ENCODE results near the gene NEURL4.

Gene NEURL4

DNA sequence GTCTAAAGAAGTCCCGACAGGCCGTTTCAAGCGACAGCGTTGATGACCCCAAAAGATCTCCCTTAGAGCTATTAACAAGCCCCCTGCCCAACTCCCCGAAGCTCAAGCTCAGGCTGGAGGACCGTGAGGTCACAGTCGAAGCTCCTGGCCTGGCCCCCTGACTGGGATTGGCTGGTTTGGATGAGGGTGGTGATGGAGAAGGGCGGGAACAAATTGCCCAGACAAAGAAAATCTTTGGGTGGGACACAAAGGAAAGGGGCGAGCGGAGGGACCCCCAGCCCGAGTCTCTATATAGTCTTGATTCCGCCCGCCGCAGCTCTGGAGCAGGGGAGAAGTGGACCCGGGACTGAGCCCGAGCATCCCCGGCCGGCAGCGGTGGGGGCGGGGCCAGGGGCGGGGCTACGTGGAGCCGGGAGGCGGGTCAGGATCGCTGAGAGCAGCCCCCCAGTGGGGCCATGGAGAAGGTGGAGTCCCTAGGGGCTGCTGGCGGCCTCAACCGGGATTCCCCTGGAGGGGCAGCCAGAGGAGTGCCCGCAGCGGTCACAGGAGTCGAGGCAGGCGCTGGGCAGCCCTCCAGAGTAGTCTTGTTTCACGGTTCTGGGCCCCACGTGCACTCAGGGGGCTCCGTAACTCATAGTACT is 982 bp upstream of the NEURL4 start:
- no peaks in the 10 kb centered on the region for H3K9me3 ChIP-seq
- peak; percentile 79 to 89 for DNase-seq
- TF ChIP-seq, protein P1, sequence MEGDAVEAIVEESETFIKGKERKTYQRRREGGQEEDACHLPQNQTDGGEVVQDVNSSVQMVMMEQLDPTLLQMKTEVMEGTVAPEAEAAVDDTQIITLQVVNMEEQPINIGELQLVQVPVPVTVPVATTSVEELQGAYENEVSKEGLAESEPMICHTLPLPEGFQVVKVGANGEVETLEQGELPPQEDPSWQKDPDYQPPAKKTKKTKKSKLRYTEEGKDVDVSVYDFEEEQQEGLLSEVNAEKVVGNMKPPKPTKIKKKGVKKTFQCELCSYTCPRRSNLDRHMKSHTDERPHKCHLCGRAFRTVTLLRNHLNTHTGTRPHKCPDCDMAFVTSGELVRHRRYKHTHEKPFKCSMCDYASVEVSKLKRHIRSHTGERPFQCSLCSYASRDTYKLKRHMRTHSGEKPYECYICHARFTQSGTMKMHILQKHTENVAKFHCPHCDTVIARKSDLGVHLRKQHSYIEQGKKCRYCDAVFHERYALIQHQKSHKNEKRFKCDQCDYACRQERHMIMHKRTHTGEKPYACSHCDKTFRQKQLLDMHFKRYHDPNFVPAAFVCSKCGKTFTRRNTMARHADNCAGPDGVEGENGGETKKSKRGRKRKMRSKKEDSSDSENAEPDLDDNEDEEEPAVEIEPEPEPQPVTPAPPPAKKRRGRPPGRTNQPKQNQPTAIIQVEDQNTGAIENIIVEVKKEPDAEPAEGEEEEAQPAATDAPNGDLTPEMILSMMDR (IDR thresholded peaks at IDR 0.05) = no peak
- H3K27me3 ChIP-seq = peaks cover 0 to 24% of the 10 kb centered on the region in 2 donors
- peaks cover 0 to 27% (median 8%) of the 10 kb centered on the region in 3 donors for H3K36me3 ChIP-seq
- H3K27ac ChIP-seq = peak overlapping the region; percentile 92
- peaks cover 0 to 23% (median 16%) of the 10 kb centered on the region in 4 donors for H3K4me1 ChIP-seq
- H3K4me3 ChIP-seq = peak overlapping the region; percentile 58 to 62
- intact Hi-C loops (cut with DNase I; ENCODE audit: low total_unique reads) = no loop called here

DNA sequence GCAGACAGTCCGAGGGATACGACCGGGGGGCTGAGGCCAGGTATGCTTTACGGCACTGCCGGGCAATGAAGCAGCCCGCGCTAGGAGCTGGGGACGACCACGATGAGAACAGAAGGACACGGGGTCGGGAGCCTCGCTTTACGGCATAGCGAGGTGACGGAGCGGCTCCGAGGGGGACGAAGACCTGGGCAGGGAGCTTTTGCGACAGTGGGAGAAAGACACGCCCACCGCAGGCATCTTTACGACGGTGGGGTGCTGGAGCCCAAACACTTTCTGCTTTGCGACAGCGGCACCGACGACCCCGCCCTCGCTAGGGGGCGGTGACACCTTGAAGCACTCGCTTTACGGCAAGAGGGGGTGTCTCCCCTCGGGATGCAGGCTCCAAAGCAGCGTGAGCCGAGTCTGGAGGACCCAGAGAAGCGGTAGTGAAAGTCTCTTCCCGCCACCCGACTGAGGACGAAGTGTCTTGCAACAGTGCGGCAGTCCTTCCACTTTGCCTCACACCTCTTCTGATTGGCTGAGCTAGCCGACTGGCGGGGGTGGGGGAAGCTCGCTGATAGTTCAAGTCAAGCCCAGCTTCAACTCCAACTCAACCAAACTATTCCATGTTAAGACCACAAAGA is 350 bp upstream of the NEURL4 start:
- H3K4me3 ChIP-seq = peak overlapping the region; percentile 58 to 62
- peak; percentile 99 for DNase-seq
- peaks cover 0 to 34% (median 14%) of the 10 kb centered on the region in 3 donors for H3K36me3 ChIP-seq
- H3K4me1 ChIP-seq = peaks cover 0 to 23% (median 16%) of the 10 kb centered on the region in 4 donors
- TF ChIP-seq, protein P1 (IDR thresholded peaks at IDR 0.05) = no peak
- no peaks in the 10 kb centered on the region for H3K9me3 ChIP-seq
- H3K27me3 ChIP-seq = peaks cover 0 to 17% of the 10 kb centered on the region in 2 donors
- intact Hi-C loops (cut with DNase I; ENCODE audit: low total_unique reads) = no loop called here
- H3K27ac ChIP-seq = peak overlapping the region; percentile 92

DNA sequence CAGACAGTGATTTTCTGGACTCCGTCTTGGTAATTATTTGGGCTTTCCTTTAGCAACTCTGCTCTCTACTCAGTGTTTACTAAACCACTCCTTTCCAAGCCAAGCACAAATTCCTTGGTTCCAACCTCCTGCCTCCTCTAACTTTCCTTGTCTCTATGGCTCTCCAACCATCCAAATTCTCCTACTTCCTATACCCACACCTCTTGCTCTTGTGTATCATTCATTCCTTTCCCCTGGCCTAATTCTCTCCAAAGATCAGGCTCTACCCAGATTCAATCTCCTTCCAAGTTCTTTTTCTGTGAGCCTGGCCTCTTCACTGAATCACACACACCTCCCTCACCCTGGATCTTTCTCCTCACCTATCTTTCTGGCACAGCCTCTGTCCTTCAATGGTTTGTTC is 1.1 kb downstream of the NEURL4 start:
- intact Hi-C loops (cut with DNase I; ENCODE audit: low total_unique reads) = no loop called here
- Histone ChIP-seq H3K27me3 (peaks cover 0 to 7% of the 10 kb centered on the region in 2 donors), H3K4me1 (peaks cover 0 to 23% (median 16%) of the 10 kb centered on the region in 4 donors), H3K27ac (peak overlapping the region; percentile 92), H3K36me3 (peaks cover 11 to 48% (median 27%) of the 10 kb centered on the region in 3 donors), H3K4me3 (peak overlapping the region; percentile 58 to 62), H3K9me3 (no peaks in the 10 kb centered on the region)
- TF ChIP-seq, protein P1 (IDR thresholded peaks at IDR 0.05) = no peak
- DNase-seq = no peak

DNA sequence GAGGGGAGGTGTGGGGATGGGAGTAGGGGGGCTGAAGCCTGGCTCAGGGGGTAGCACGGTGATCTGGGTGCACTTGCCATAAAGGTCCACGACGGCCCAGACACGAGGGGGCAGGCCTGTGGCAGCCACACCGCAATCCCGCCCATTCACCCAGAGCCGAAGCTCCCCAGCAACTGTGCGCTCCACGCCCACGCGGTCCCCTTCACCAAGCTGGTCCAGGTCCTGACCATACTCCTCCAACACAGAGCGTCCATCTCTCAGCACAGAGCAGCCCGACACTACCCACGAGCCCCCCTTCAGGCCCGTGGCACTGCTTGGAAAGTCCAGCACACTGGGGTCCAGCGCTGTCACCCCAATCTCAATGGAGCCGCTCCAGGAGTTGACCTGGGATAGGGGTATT is 1.6 kb downstream of the NEURL4 start:
- no peak overlapping the region for H3K27ac ChIP-seq
- H3K9me3 ChIP-seq = no peaks in the 10 kb centered on the region
- intact Hi-C loops (cut with DNase I; ENCODE audit: low total_unique reads) = no loop called here
- no peak for DNase-seq
- H3K36me3 ChIP-seq = peaks cover 16 to 53% (median 32%) of the 10 kb centered on the region in 3 donors
- H3K4me1 ChIP-seq = peaks cover 0 to 23% (median 16%) of the 10 kb centered on the region in 4 donors
- H3K4me3 ChIP-seq = no peak overlapping the region
- peaks cover 0 to 3% of the 10 kb centered on the region in 2 donors for H3K27me3 ChIP-seq
- TF ChIP-seq, protein P1 (IDR thresholded peaks at IDR 0.05) = no peak

DNA sequence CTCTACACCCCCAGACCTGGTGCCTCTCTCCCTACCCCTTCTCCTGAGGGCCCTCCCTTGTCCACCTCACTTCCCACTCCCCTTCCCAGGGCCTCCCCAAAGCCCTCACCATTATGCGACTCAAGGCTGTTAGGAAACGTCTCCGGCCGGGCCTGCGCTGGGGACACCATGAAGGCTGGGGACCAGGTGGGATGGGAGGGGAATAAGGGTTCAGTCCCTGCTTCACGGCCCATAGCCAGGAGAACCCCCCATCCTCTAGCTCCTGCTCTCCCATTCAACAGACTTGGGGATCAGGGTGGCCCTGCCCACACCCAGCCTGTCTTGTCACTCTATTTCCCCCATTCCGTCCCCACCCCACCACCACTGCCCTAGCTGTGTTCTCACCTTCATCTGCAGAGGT is 2.1 kb downstream of the NEURL4 start:
- Histone ChIP-seq H3K27me3 (no peaks in the 10 kb centered on the region), H3K9me3 (no peaks in the 10 kb centered on the region), H3K4me1 (peaks cover 0 to 23% (median 16%) of the 10 kb centered on the region in 4 donors), H3K4me3 (no peak overlapping the region), H3K27ac (no peak overlapping the region), H3K36me3 (peaks cover 21 to 58% (median 36%) of the 10 kb centered on the region in 3 donors)
- TF ChIP-seq, protein P1 (IDR thresholded peaks at IDR 0.05) = no peak
- no peak for DNase-seq
- intact Hi-C loops (cut with DNase I; ENCODE audit: low total_unique reads) = no loop called here

Data from tibial artery (tissue), 4 donors.